HepG2 (cell line): ENCODE measurements around the gene SLC2A10. TPM values are rescaled to one million over a fixed set of nuclear protein-coding genes. Genes with fewer than 3 reads are reported as not detected.

ENCODE experiments used
- ARHGAP35 ChIP-seq: sonication (generic); formaldehyde crosslinking; IDR thresholded peaks from 2 replicates; pipeline ENCODE4 v1.9.0; 2022; ENCODE audit warnings: mild to moderate bottlenecking, inconsistent platforms, moderate library complexity, missing genetic modification reagents, borderline replicate concordance
- GATAD2A ChIP-seq: IDR thresholded peaks from 2 replicates; pipeline ENCODE4 v1.6.1; 2016
- HNF4G ChIP-seq, 2 experiments: sonication (generic) in 1 of 2; formaldehyde crosslinking in 1 of 2; IDR thresholded peaks; 2 replicates each; pipeline versions ENCODE4 v1.4.0 to v1.6.1; 2011 to 2020; ENCODE audit warnings: borderline replicate concordance in 2 of 2, low read depth in 2 of 2, mild to moderate bottlenecking in 2 of 2, low read length in 1 of 2, missing genetic modification reagents in 1 of 2, moderate library complexity in 1 of 2
- HOXA9 ChIP-seq: sonication (generic); formaldehyde crosslinking; IDR thresholded peaks from 2 replicates; pipeline ENCODE4 v1.8.1; 2022; ENCODE audit warnings: missing genetic modification reagents, mild to moderate bottlenecking, moderate library complexity, borderline replicate concordance
- IRF2 ChIP-seq: IDR thresholded peaks from 2 replicates; pipeline ENCODE4 v1.6.1; 2018; ENCODE audit warnings: missing genetic modification reagents, missing compliant biosample characterization
- KDM3A ChIP-seq: IDR thresholded peaks from 2 replicates; pipeline ENCODE4 v1.6.1; 2018; ENCODE audit warnings: low read depth, missing compliant biosample characterization
- MLX ChIP-seq: IDR thresholded peaks from 2 replicates; pipeline ENCODE4 v1.6.1; 2016
- MXD3 ChIP-seq: IDR thresholded peaks from 2 replicates; pipeline ENCODE4 v1.6.1; 2016; ENCODE audit warnings: mild to moderate bottlenecking, missing biosample characterization, missing genetic modification reagents
- PHF21A ChIP-seq: sonication (generic); formaldehyde crosslinking; IDR thresholded peaks from 2 replicates; pipeline ENCODE4 v1.5.0; 2020; ENCODE audit warnings: mild to moderate bottlenecking, missing genetic modification reagents
- PRMT3 ChIP-seq: sonication (generic); formaldehyde crosslinking; IDR thresholded peaks from 2 replicates; pipeline ENCODE4 v1.8.1; 2022; ENCODE audit warnings: low read depth, mild to moderate bottlenecking, moderate library complexity, missing genetic modification reagents, borderline replicate concordance
- RBM39 ChIP-seq: fragments of 200-400 bp; formaldehyde crosslinking; IDR thresholded peaks from one replicate; pipeline ENCODE4 v1.6.1; 2018; ENCODE audit warnings: antibody characterized with exemption, mild to moderate bottlenecking, low read depth, low read length; ENCODE audit not compliant: poor library complexity, severe bottlenecking
- RXRB ChIP-seq: IDR thresholded peaks from 2 replicates; pipeline ENCODE4 v1.6.1; 2016; ENCODE audit warnings: borderline replicate concordance, missing genetic modification reagents, missing compliant biosample characterization
- TEF ChIP-seq: sonication (generic); formaldehyde crosslinking; IDR thresholded peaks from 2 replicates; pipeline ENCODE4 v1.5.0; 2020; ENCODE audit warnings: missing genetic modification reagents
- THAP7 ChIP-seq: sonication (generic); formaldehyde crosslinking; IDR thresholded peaks from 2 replicates; pipeline ENCODE4 v1.8.1; 2023; ENCODE audit warnings: mild to moderate bottlenecking, missing genetic modification reagents
- TRIM24 ChIP-seq: sonication (generic); formaldehyde crosslinking; IDR thresholded peaks from 2 replicates; pipeline ENCODE4 v1.8.0; 2022; ENCODE audit warnings: mild to moderate bottlenecking, missing genetic modification reagents
- YEATS4 ChIP-seq: sonication (generic); formaldehyde crosslinking; IDR thresholded peaks from 2 replicates; pipeline ENCODE4 v1.4.0; 2020; ENCODE audit warnings: missing genetic modification reagents, borderline replicate concordance
- ZNF235 ChIP-seq: sonication (generic); formaldehyde crosslinking; IDR thresholded peaks from 2 replicates; pipeline ENCODE4 v1.8.1; 2023; ENCODE audit warnings: mild to moderate bottlenecking, missing genetic modification reagents, borderline replicate concordance
- ZNF274 ChIP-seq: sonication (generic); formaldehyde crosslinking; IDR thresholded peaks from 2 replicates; pipeline ENCODE4 v1.5.1; 2020; ENCODE audit warnings: mild to moderate bottlenecking, missing genetic modification reagents
- ZNF501 ChIP-seq: sonication (generic); formaldehyde crosslinking; IDR thresholded peaks from 2 replicates; pipeline ENCODE4 v1.5.1; 2020; ENCODE audit warnings: mild to moderate bottlenecking, moderate library complexity, missing genetic modification reagents
- polyA plus RNA-seq, 8 experiments: library from polyadenylated mRNA; depleted of rRNA in 3 of 8; stranded (reverse) in 7 of 8; unstranded in 1 of 8; fragments of >200 nt; fragmentation: Illumina TruSeq in 4 of 8; extraction: Trizol in 4 of 8; gene quantifications; 2 replicates each; pipeline versions ENCODE4 v1.2.1 to v1.2.3, GENCODE V29; 2011 to 2016; ENCODE audit warnings: low read depth in 4 of 8, missing spikeins in 1 of 8, mixed read lengths in 1 of 8; ENCODE audit not compliant: insufficient read depth in 1 of 8
- total RNA-seq, 5 experiments: library from RNA; depleted of rRNA; stranded (reverse); fragments of >200 nt; fragmentation: Illumina TruSeq; extraction: Trizol; gene quantifications; 2 replicates each; pipeline ENCODE4 v1.2.3, GENCODE V29; 2016; ENCODE audit warnings: low read depth in 1 of 5
- TF ChIP-seq, protein P1 (sequence below): sonication (generic); formaldehyde crosslinking; IDR thresholded peaks from 2 replicates; pipeline ENCODE4 v1.9.0; 2021; ENCODE audit warnings: missing genetic modification reagents, borderline replicate concordance

Gene SLC2A10
- total and polyA plus RNA-seq, 2 of the 13 experiments (the other 11 are each of a cell fraction or from before 2014, with no cell fraction given), result 16.0 to 18.4 TPM

GRCh38 chr20:46709459-46710152 is at the start of gene SLC2A10 (continued):
- TF ChIP-seq, protein P1, sequence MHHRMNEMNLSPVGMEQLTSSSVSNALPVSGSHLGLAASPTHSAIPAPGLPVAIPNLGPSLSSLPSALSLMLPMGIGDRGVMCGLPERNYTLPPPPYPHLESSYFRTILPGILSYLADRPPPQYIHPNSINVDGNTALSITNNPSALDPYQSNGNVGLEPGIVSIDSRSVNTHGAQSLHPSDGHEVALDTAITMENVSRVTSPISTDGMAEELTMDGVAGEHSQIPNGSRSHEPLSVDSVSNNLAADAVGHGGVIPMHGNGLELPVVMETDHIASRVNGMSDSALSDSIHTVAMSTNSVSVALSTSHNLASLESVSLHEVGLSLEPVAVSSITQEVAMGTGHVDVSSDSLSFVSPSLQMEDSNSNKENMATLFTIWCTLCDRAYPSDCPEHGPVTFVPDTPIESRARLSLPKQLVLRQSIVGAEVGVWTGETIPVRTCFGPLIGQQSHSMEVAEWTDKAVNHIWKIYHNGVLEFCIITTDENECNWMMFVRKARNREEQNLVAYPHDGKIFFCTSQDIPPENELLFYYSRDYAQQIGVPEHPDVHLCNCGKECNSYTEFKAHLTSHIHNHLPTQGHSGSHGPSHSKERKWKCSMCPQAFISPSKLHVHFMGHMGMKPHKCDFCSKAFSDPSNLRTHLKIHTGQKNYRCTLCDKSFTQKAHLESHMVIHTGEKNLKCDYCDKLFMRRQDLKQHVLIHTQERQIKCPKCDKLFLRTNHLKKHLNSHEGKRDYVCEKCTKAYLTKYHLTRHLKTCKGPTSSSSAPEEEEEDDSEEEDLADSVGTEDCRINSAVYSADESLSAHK (CRISPR knock-in tag), result no peak
- no peak for TF ChIP-seq RBM39
- TF ChIP-seq HNF4G (IDR thresholded peaks at IDR 0.05; ENCODE audit: borderline replicate concordance, low read depth, low read length), result no peak
- TF ChIP-seq HNF4G (CRISPR knock-in tag; IDR thresholded peaks at IDR 0.05; ENCODE audit: borderline replicate concordance, low read depth), result peak; percentile 41
- TF ChIP-seq IRF2 (CRISPR knock-in tag), result peak; percentile 74; the same call in 1 of the 2 replicates
- peak; percentile 17; the same call in 1 of the 2 replicates for TF ChIP-seq GATAD2A (CRISPR knock-in tag)
- TF ChIP-seq PRMT3 (CRISPR knock-in tag), result no peak
- peak; percentile 74 for TF ChIP-seq ZNF274 (CRISPR knock-in tag)
- TF ChIP-seq TEF (CRISPR knock-in tag), result no peak
- TF ChIP-seq MXD3, result peak; percentile 88; the same call in 1 of the 2 replicates
- TF ChIP-seq RXRB (CRISPR knock-in tag), result 0 out of 2 replicates have a peak, but pooled peaks have one; percentile 25
- peak; percentile 14; the same call in 1 of the 2 replicates for TF ChIP-seq MLX (CRISPR knock-in tag)
- TF ChIP-seq TRIM24 (CRISPR knock-in tag), result no peak
- TF ChIP-seq ZNF501, result peak; percentile 93
- TF ChIP-seq YEATS4, result peak; percentile 98
- peak; percentile 66 for TF ChIP-seq HOXA9 (CRISPR knock-in tag)
- TF ChIP-seq THAP7 (CRISPR knock-in tag), result peak; percentile 88; the same call in 1 of the 2 replicates
- TF ChIP-seq KDM3A, result peak; percentile 80; the same call in 1 of the 2 replicates
- peak; percentile 94 for TF ChIP-seq PHF21A (CRISPR knock-in tag)
- peak; percentile 79; the same call in 1 of the 2 replicates for TF ChIP-seq ZNF235 (CRISPR knock-in tag)
- peak; percentile 40; the same call in 1 of the 2 replicates for TF ChIP-seq ARHGAP35 (CRISPR knock-in tag)
